Measurements from ENCODE around the gene CCDC61.

CCDC61 gene

GRCh38 chr19:46030812-46031550, 35.7 kb downstream of the CCDC61 start:
- Histone ChIP-seq H2AFZ (ENCODE audit: low read length) (no peak overlapping the region), H3K36me3 (ENCODE audit: insufficient read depth, low read length) (no peaks in the 10 kb centered on the region; the same call in 1 of the 2 replicates), H3K4me2 (ENCODE audit: low read length) (no peak overlapping the region), H3K9ac (ENCODE audit: low read length) (no peak overlapping the region), H3K27ac (ENCODE audit: low read depth, low read length, poor library complexity, severe bottlenecking) (no peak overlapping the region), H3K27me3 (ENCODE audit: insufficient read depth, low read length) (peaks cover 3% of the 10 kb centered on the region; the same call in 1 of the 2 replicates), H3F3A (ENCODE audit: insufficient read depth, low read length) (no peaks in the 10 kb centered on the region), H4K20me1 (ENCODE audit: insufficient read depth, low read length) (no peaks in the 10 kb centered on the region), H3K79me2 (ENCODE audit: insufficient read depth, low read length) (no peaks in the 10 kb centered on the region), H3K9me3 (ENCODE audit: low read length) (peaks cover 3% of the 10 kb centered on the region; the same call in 1 of the 2 replicates), H3K4me1 (ENCODE audit: insufficient read depth, low read length, severe bottlenecking) (no peaks in the 10 kb centered on the region), H3K9me2 (ENCODE audit: low read depth, low read length) (no peaks in the 10 kb centered on the region), H3K4me3 (ENCODE audit: low read depth, low read length, poor library complexity, severe bottlenecking) (no peak overlapping the region)
- TF ChIP-seq EZH2 (IDR thresholded peaks at IDR 0.05; ENCODE audit: borderline replicate concordance, low read length) (no peak), CTCF (IDR thresholded peaks at IDR 0.05; ENCODE audit: low read length) (no peak)

- Histone ChIP-seq H3K27ac (ENCODE audit: low read depth, low read length, poor library complexity, severe bottlenecking) (no peak overlapping the region), H3K4me3 (ENCODE audit: low read depth, low read length, poor library complexity, severe bottlenecking) (no peak overlapping the region), H3F3A (ENCODE audit: insufficient read depth, low read length) (no peaks in the 10 kb centered on the region), H3K4me2 (ENCODE audit: low read length) (no peak overlapping the region), H2AFZ (ENCODE audit: low read length) (no peak overlapping the region), H3K79me2 (ENCODE audit: insufficient read depth, low read length) (no peaks in the 10 kb centered on the region), H4K20me1 (ENCODE audit: insufficient read depth, low read length) (no peaks in the 10 kb centered on the region), H3K9me3 (ENCODE audit: low read length) (peaks cover 3% of the 10 kb centered on the region; the same call in 1 of the 2 replicates), H3K9me2 (ENCODE audit: low read depth, low read length) (no peaks in the 10 kb centered on the region), H3K27me3 (ENCODE audit: insufficient read depth, low read length) (peaks cover 3% of the 10 kb centered on the region; the same call in 1 of the 2 replicates), H3K9ac (ENCODE audit: low read length) (no peak overlapping the region), H3K4me1 (ENCODE audit: insufficient read depth, low read length, severe bottlenecking) (no peaks in the 10 kb centered on the region), H3K36me3 (ENCODE audit: insufficient read depth, low read length) (no peaks in the 10 kb centered on the region; the same call in 1 of the 2 replicates)
- TF ChIP-seq EZH2 (IDR thresholded peaks at IDR 0.05; ENCODE audit: borderline replicate concordance, low read length) (no peak), CTCF (IDR thresholded peaks at IDR 0.05; ENCODE audit: low read length) (no peak)
These were observed 36.7 kb downstream of the CCDC61 start for GRCh38 chr19:46031781-46032596.

- Histone ChIP-seq H3K36me3 (ENCODE audit: insufficient read depth, low read length) (no peaks in the 10 kb centered on the region; the same call in 1 of the 2 replicates), H3K9me3 (ENCODE audit: low read length) (peaks cover 3% of the 10 kb centered on the region; the same call in 1 of the 2 replicates), H3K79me2 (ENCODE audit: insufficient read depth, low read length) (no peaks in the 10 kb centered on the region), H3K4me1 (ENCODE audit: insufficient read depth, low read length, severe bottlenecking) (no peaks in the 10 kb centered on the region), H3K4me3 (ENCODE audit: low read depth, low read length, poor library complexity, severe bottlenecking) (no peak overlapping the region), H3K4me2 (ENCODE audit: low read length) (no peak overlapping the region), H3K27ac (ENCODE audit: low read depth, low read length, poor library complexity, severe bottlenecking) (no peak overlapping the region), H3K9me2 (ENCODE audit: low read depth, low read length) (no peaks in the 10 kb centered on the region), H3F3A (ENCODE audit: insufficient read depth, low read length) (no peaks in the 10 kb centered on the region), H3K9ac (ENCODE audit: low read length) (no peak overlapping the region), H2AFZ (ENCODE audit: low read length) (no peak overlapping the region), H3K27me3 (ENCODE audit: insufficient read depth, low read length) (peaks cover 6% of the 10 kb centered on the region; the same call in 1 of the 2 replicates), H4K20me1 (ENCODE audit: insufficient read depth, low read length) (no peaks in the 10 kb centered on the region)
- no peak for TF ChIP-seq CTCF (IDR thresholded peaks at IDR 0.05; ENCODE audit: low read length)
These were observed 37.3 kb downstream of the CCDC61 start for GRCh38 chr19:46032597-46033025.
